A549 (cell line): Measurements from ENCODE around the gene IKZF5. TPM values are rescaled to one million over a fixed set of nuclear protein-coding genes. Genes with fewer than 3 reads are reported as not detected.

Experiments used
- ATAC-seq, 2 experiments: fragments of 200-7000 bp in 1 of 2; fragments of >200 bp in 1 of 2; cut with Nextera tagmentation in 1 of 2; cut with Tn5 transposase in 1 of 2; 3 replicates each; pipeline versions ENCODE4 v1.8.0 to v1.9.1; 2018 to 2020; ENCODE audit warnings: mild to moderate bottlenecking in 1 of 2, moderate library complexity in 1 of 2
- CTCF ChIA-PET: fragments of 300-600 bp; sonication (Branson Sonifier 250); formaldehyde crosslinking; extraction: SDS; loops from one replicate; lab custom pipeline; 2021; ENCODE audit warnings: antibody characterized with exemption, inconsistent platforms; lab: Yijun Ruan, JAX
- POLR2A ChIA-PET: fragments of 350-600 bp; formaldehyde crosslinking; extraction: SDS; loops from one replicate; lab custom pipeline; 2021; ENCODE audit warnings: antibody characterized with exemption, inconsistent platforms; lab: Yijun Ruan, JAX
- DNase-seq, 2 experiments: peaks; one replicate each; pipeline versions ENCODE4 v3.0.0 to v3.0.0-alpha.2; 2011 to 2016; ENCODE audit warnings: low read depth in 1 of 2, low spot score in 1 of 2
- FAIRE-seq: peaks from 2 replicates; lab custom pipeline; 2011; peaks lifted over from hg19 to GRCh38; lab: Jason Lieb, UNC
- H3K27ac ChIP-seq, 2 experiments: fragments of >200 bp; sonication (Bioruptor Twin); formaldehyde crosslinking; 3 replicates each; pipeline ENCODE4 v1.5.1; 2016 to 2017
- H3K4me1 ChIP-seq: fragments of >200 bp; sonication (Bioruptor Twin); formaldehyde crosslinking; 3 replicates; pipeline ENCODE4 v1.6.1; 2016
- H3K4me2 ChIP-seq: fragments of >200 bp; sonication (Bioruptor Twin); formaldehyde crosslinking; 3 replicates; pipeline ENCODE4 v1.6.1; 2016
- H3K4me3 ChIP-seq: fragments of >200 bp; sonication (Bioruptor Twin); formaldehyde crosslinking; 3 replicates; pipeline ENCODE4 v1.5.1; 2016
- H3K9me3 ChIP-seq: fragments of >200 bp; sonication (Bioruptor Twin); formaldehyde crosslinking; 3 replicates; pipeline ENCODE4 v1.6.1; 2016
- ATOH8 ChIP-seq: fragments of 250-450 bp; sonication (Bioruptor Pico); IDR thresholded peaks from 2 replicates; pipeline ENCODE4 v1.5.0; 2020; ENCODE audit warnings: low read depth, mild to moderate bottlenecking, moderate library complexity
- BHLHE40 ChIP-seq: IDR thresholded peaks from 2 replicates; pipeline ENCODE4 v1.6.1; 2012; ENCODE audit warnings: low read depth, low read length, inconsistent platforms
- CBX2 ChIP-seq: fragments of 200-600 bp; sonication (generic); IDR thresholded peaks from 2 replicates; pipeline ENCODE4 v1.6.1; 2016; ENCODE audit warnings: low read depth, mild to moderate bottlenecking, borderline replicate concordance
- CHD2 ChIP-seq: fragments of 150-350 bp; IDR thresholded peaks from 2 replicates; pipeline ENCODE4 v1.6.1; 2014; ENCODE audit warnings: low read length; ENCODE audit not compliant: partially characterized antibody
- CTCF ChIP-seq: fragments of >200 bp; sonication (Bioruptor Twin); formaldehyde crosslinking; IDR thresholded peaks from 3 replicates; pipeline ENCODE4 v1.5.1; 2016
- E2F6 ChIP-seq: IDR thresholded peaks from 2 replicates; pipeline ENCODE4 v1.6.1; 2012; ENCODE audit warnings: low read depth, borderline replicate concordance
- EHMT2 ChIP-seq: fragments of 200-600 bp; sonication (generic); IDR thresholded peaks from 2 replicates; pipeline ENCODE4 v1.6.1; 2016; ENCODE audit warnings: antibody characterized with exemption, low read depth, mild to moderate bottlenecking, moderate library complexity
- FOSB ChIP-seq: fragments of 250-450 bp; sonication (Bioruptor Pico); IDR thresholded peaks from 2 replicates; pipeline ENCODE4 v1.5.0; 2020; ENCODE audit warnings: mild to moderate bottlenecking, moderate library complexity
- HDAC2 ChIP-seq: fragments of 200-600 bp; sonication (generic); IDR thresholded peaks from 2 replicates; pipeline ENCODE4 v1.6.1; 2016
- HES2 ChIP-seq: fragments of >200 bp; sonication (Bioruptor Twin); formaldehyde crosslinking; IDR thresholded peaks from 2 replicates; pipeline ENCODE4 v1.6.1; 2016
- HOXA7 ChIP-seq: fragments of 250-450 bp; sonication (Bioruptor Pico); IDR thresholded peaks from 2 replicates; pipeline ENCODE4 v1.5.0; 2020; ENCODE audit warnings: mild to moderate bottlenecking, moderate library complexity
- HOXB5 ChIP-seq: fragments of 250-450 bp; sonication (Bioruptor Pico); IDR thresholded peaks from 2 replicates; pipeline ENCODE4 v1.5.0; 2020; ENCODE audit warnings: mild to moderate bottlenecking, moderate library complexity
- JUNB ChIP-seq: fragments of >200 bp; sonication (Bioruptor Twin); formaldehyde crosslinking; IDR thresholded peaks from 2 replicates; pipeline ENCODE4 v1.6.1; 2016
- MYC ChIP-seq: IDR thresholded peaks from 2 replicates; pipeline ENCODE4 v1.6.1; 2012; ENCODE audit warnings: mild to moderate bottlenecking, inconsistent platforms, low read length, improper control_type of control experiment, borderline replicate concordance
- POLR2A ChIP-seq: IDR thresholded peaks from 2 replicates; pipeline ENCODE4 v1.6.1; 2012; ENCODE audit warnings: mild to moderate bottlenecking, low read length
- RAD21 ChIP-seq, 2 experiments: fragments of >200 bp in 1 of 2; sonication (Bioruptor Twin) in 1 of 2; formaldehyde crosslinking in 1 of 2; IDR thresholded peaks in 1 of 2; conservative IDR thresholded peaks in 1 of 2; 2 replicates in 1 of 2; 3 replicates in 1 of 2; pipeline ENCODE4 v1.6.1; 2012 to 2018; ENCODE audit warnings: inconsistent platforms in 1 of 2
- RNF2 ChIP-seq: fragments of 200-600 bp; sonication (generic); IDR thresholded peaks from 2 replicates; pipeline ENCODE4 v1.6.1; 2016; ENCODE audit warnings: low read depth, mild to moderate bottlenecking, antibody characterized with exemption, moderate library complexity, borderline replicate concordance
- SMC3 ChIP-seq: fragments of >200 bp; sonication (Bioruptor Twin); formaldehyde crosslinking; IDR thresholded peaks from 3 replicates; pipeline ENCODE4 v1.6.1; 2018; ENCODE audit warnings: inconsistent platforms
- ZFP36 ChIP-seq: fragments of 450-650 bp; IDR thresholded peaks from 2 replicates; pipeline ENCODE4 v1.6.1; 2014; ENCODE audit warnings: borderline replicate concordance; ENCODE audit not compliant: partially characterized antibody
- ZNF302 ChIP-seq: fragments of 250-450 bp; sonication (Bioruptor Pico); IDR thresholded peaks from 2 replicates; pipeline ENCODE4 v1.9.0; 2021; ENCODE audit warnings: inconsistent platforms, mild to moderate bottlenecking, moderate library complexity
- WGBS: methylation state at CpG from one replicate; pipeline ENCODE4 v1.1.6; 2017; ENCODE audit errors: missing lambda C conversion rate; 5-methylcytosine and 5-hydroxymethylcytosine counted together
- polyA plus RNA-seq, 4 experiments: library from polyadenylated mRNA; depleted of rRNA in 3 of 4; stranded (reverse); fragments of >200 nt; fragmentation: RNase III in 1 of 4; extraction: RNeasy Plus Mini Kit Qiagen cat#74134 plus additional on column Dnase treatment in 1 of 4; gene quantifications; 2 replicates in 3 of 4; 3 replicates in 1 of 4; pipeline ENCODE4 v1.2.3, GENCODE V29; 2011 to 2017

The IKZF5 gene
- polyA plus RNA-seq, 2 of the 4 experiments (the other 2 are of a cell fraction) = 5.0 to 10.2 TPM

- CTCF ChIA-PET = interaction anchor here (0.8 to 9.2 kb wide), 19 partner anchors 8 to 525 kb away, joined by 3 to 130 read pairs (median 6); partner anchors contain the start of gene BUB3
- no peak overlapping the region for H3K4me3 ChIP-seq
- H3K9me3 ChIP-seq = no peaks in the 10 kb centered on the region
- no peak for ATAC-seq
- H3K27ac ChIP-seq = no peak overlapping the region
- FAIRE-seq = no peak
- peak in 1 of 2 experiments; percentile 23 for DNase-seq
- H3K4me1 ChIP-seq = no peaks in the 10 kb centered on the region
- no peak for TF ChIP-seq HES2
- TF ChIP-seq HOXA7 = no peak
- peak; percentile 37; the same call in 2 of the 3 replicates for TF ChIP-seq SMC3
- no peak for TF ChIP-seq JUNB
- peak; percentile 52 for TF ChIP-seq CTCF
- TF ChIP-seq EHMT2 = no peak
- TF ChIP-seq RAD21 (conservative IDR thresholded peaks at IDR 0.05 in 1 of 2, IDR thresholded peaks at IDR 0.05 in 1 of 2) = peak; percentile 45 to 52; a peak in 4 of 5 replicates
- 44% methylated on average over 2 of the region's 2 CpGs for WGBS
- H3K4me2 ChIP-seq = no peak overlapping the region
- POLR2A ChIA-PET = no interaction called here
Measured at GRCh38 chr10:123044391-123044790, 35.8 kb upstream of the IKZF5 start.

GRCh38 chr10:123043409-123043925 lies 34.9 kb upstream of the IKZF5 start:
- 8% methylated on average over 5 of the region's 5 CpGs for WGBS

GRCh38 chr10:123042708-123043408 lies 34.3 kb upstream of the IKZF5 start:
- ATAC-seq (peak; percentile 15 to 58; a peak in 3 of 6 replicates), FAIRE-seq (no peak), DNase-seq (no peak)
- WGBS = 65% methylated on average over 12 of the region's 12 CpGs
- no peaks in the 10 kb centered on the region for H3K4me1 ChIP-seq
- no peaks in the 10 kb centered on the region for H3K9me3 ChIP-seq
- no peak overlapping the region for H3K4me3 ChIP-seq
- ChIA-PET POLR2A (interaction anchor here (0.9 kb wide), 1 partner anchor 35 kb away, joined by 3 read pairs; no protein-coding TSS in a partner anchor), CTCF (interaction anchor here (0.5 to 9.2 kb wide), 68 partner anchors 10 to 550 kb away, joined by 3 to 130 read pairs (median 4); partner anchors contain the start of gene BUB3)
- H3K27ac ChIP-seq = no peak overlapping the region
- H3K4me2 ChIP-seq = no peak overlapping the region
- no peak for TF ChIP-seq FOSB (CRISPR knock-in tag)
- TF ChIP-seq E2F6 = no peak
- no peak for TF ChIP-seq MYC
- no peak for TF ChIP-seq HES2
- no peak for TF ChIP-seq POLR2A
- no peak for TF ChIP-seq ATOH8
- TF ChIP-seq ZNF302 = no peak
- no peak for TF ChIP-seq EHMT2
- no peak for TF ChIP-seq HDAC2
- TF ChIP-seq CHD2 = no peak
- no peak for TF ChIP-seq CBX2
- no peak for TF ChIP-seq RNF2
- no peak for TF ChIP-seq ZFP36

More at GRCh38 chr10:123043409-123043925, 34.9 kb upstream of the IKZF5 start:
- DNase-seq = peak; percentile 58 to 78
- Histone ChIP-seq H3K9me3 (no peaks in the 10 kb centered on the region), H3K4me2 (no peak overlapping the region), H3K4me3 (no peak overlapping the region), H3K27ac (no peak overlapping the region), H3K4me1 (no peaks in the 10 kb centered on the region)
- peak; percentile 96 for FAIRE-seq
- no peak for TF ChIP-seq HOXB5 (CRISPR knock-in tag)
- TF ChIP-seq SMC3 = peak; percentile 76
- TF ChIP-seq BHLHE40 = peak; percentile 40; the same call in 1 of the 2 replicates
- no peak for TF ChIP-seq POLR2A
- TF ChIP-seq CTCF = peak; percentile 81
- peak; percentile 85 to 90 for TF ChIP-seq RAD21 (conservative IDR thresholded peaks at IDR 0.05 in 1 of 2, IDR thresholded peaks at IDR 0.05 in 1 of 2)
- peak; percentile 99 for ATAC-seq
- ChIA-PET POLR2A (interaction anchor here (0.9 kb wide), 1 partner anchor 35 kb away, joined by 3 read pairs; no protein-coding TSS in a partner anchor), CTCF (interaction anchor here (0.5 to 9.2 kb wide), 69 partner anchors 9 to 550 kb away, joined by 3 to 130 read pairs (median 4); partner anchors contain the start of gene BUB3)
